Measurements from ENCODE around the gene OR1M1.

The OR1M1 gene

GRCh38 chr19:9073806-9074205, 13.1 kb upstream of the OR1M1 start:
- no peak overlapping the region for H3K14ac ChIP-seq (ENCODE audit: low read length in 2 of 2)

DNA sequence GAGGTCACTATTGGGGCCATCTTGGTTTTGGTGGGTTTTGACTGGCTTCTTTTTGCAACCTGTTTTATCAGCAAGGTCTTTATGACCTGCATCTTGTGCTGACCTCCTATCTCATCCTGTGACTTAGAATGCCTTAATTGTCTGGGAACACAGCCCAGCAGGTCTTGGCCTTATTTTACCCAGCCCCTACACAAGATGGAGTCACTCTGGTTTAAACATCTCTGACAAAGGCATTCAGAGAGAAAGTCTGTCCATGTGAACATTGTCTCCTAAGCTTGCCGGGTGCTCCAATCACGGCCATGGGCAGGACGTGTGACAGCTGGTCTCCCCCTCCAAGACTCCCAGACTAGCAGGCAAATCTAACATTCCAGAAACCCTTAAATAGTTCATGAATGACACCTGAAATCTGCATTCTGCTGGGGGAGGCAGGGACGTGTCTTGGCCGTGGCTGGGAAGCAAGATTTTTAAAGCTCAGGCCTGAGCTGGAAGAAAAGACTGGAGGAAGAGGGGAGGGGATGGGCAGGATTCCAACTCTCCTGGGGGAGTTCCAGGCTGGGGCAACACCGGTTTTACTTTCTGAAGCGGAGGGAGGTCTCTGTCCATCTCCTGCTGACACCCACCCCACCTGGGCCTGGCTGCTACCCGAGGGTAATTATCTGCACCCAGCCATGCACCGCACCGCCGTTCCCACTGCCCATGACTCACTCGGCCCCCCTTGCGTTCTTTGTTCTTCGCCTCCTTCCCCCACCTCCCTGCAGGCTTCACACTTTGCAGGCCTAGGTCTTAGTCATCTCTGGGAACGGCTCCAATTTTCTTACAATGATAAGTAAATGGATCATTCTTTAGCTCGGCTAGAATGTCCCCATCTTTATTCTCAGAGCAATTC, 11.6 kb upstream of the OR1M1 start:
- Histone ChIP-seq H3K14ac (ENCODE audit: low read length in 2 of 2) (no peak overlapping the region), H3K23ac (ENCODE audit: low read length in 2 of 2) (no peak overlapping the region), H2BK12ac (ENCODE audit: low read length in 2 of 2) (no peak overlapping the region), H2AK5ac (ENCODE audit: low read length, severe bottlenecking) (peak overlapping the region; percentile 25), H3K36me3 (ENCODE audit: control insufficient read depth in 1 of 2, insufficient read depth in 2 of 2, low read depth in 1 of 2, low read length in 2 of 2) (no peaks in the 10 kb centered on the region), H3K4me1 (ENCODE audit: control insufficient read depth, insufficient read depth, low read depth, low read length) (peaks cover 10% of the 10 kb centered on the region), H4K8ac (ENCODE audit: low read length) (no peak overlapping the region), H3K27ac (ENCODE audit: low read length, poor library complexity, severe bottlenecking) (peak overlapping the region; percentile 88), H3K79me1 (replicated peaks; ENCODE audit: low read length, poor library complexity, severe bottlenecking) (no peaks in the 10 kb centered on the region), H4K91ac (ENCODE audit: low read length) (no peak overlapping the region), H3K9me3 (ENCODE audit: control insufficient read depth, low read length) (no peaks in the 10 kb centered on the region), H2BK15ac (ENCODE audit: low read depth, poor library complexity, severe bottlenecking) (no peak overlapping the region), H3K27me3 (ENCODE audit: control insufficient read depth in 1 of 2, insufficient read depth in 1 of 2, low read length in 2 of 2) (no peaks in the 10 kb centered on the region), H2AFZ (ENCODE audit: low read depth, low read length) (no peak overlapping the region), H3K4ac (ENCODE audit: low read depth in 1 of 2, low read length in 2 of 2) (no peak overlapping the region), H2BK5ac (ENCODE audit: low read depth, low read length, poor library complexity, severe bottlenecking) (peak overlapping the region; percentile 76), H2BK120ac (ENCODE audit: low read depth, low read length) (no peak overlapping the region), H3K18ac (ENCODE audit: low read depth in 1 of 2, low read length in 2 of 2) (no peak overlapping the region), H3K4me2 (ENCODE audit: low read length, poor library complexity, severe bottlenecking) (peak overlapping the region; percentile 21), H3K4me3 (ENCODE audit: insufficient read depth in 1 of 2, low read depth in 1 of 2, low read length in 2 of 2) (no peak overlapping the region), H3K9ac (ENCODE audit: low read length) (no peak overlapping the region)
- 15% methylated on average over 16 of the region's 16 CpGs for WGBS
- DNase-seq, result peak; percentile 72

More at GRCh38 chr19:9073806-9074205, 13.1 kb upstream of the OR1M1 start:
- Histone ChIP-seq H3K9me3 (ENCODE audit: control insufficient read depth, low read length) (no peaks in the 10 kb centered on the region), H3K23ac (ENCODE audit: low read length in 2 of 2) (no peak overlapping the region), H3K27ac (ENCODE audit: low read length, poor library complexity, severe bottlenecking) (no peak overlapping the region), H4K91ac (ENCODE audit: low read length) (no peak overlapping the region), H3K4me3 (ENCODE audit: insufficient read depth in 1 of 2, low read depth in 1 of 2, low read length in 2 of 2) (no peak overlapping the region), H2BK5ac (ENCODE audit: low read depth, low read length, poor library complexity, severe bottlenecking) (no peak overlapping the region), H3K9ac (ENCODE audit: low read length) (no peak overlapping the region), H2AK5ac (ENCODE audit: low read length, severe bottlenecking) (peak overlapping the region; percentile 49), H2BK15ac (ENCODE audit: low read depth, poor library complexity, severe bottlenecking) (no peak overlapping the region), H2AFZ (ENCODE audit: low read depth, low read length) (no peak overlapping the region), H2BK12ac (ENCODE audit: low read length in 2 of 2) (no peak overlapping the region), H2BK120ac (ENCODE audit: low read depth, low read length) (no peak overlapping the region), H3K4me2 (ENCODE audit: low read length, poor library complexity, severe bottlenecking) (no peak overlapping the region), H4K8ac (ENCODE audit: low read length) (no peak overlapping the region), H3K4me1 (ENCODE audit: control insufficient read depth, insufficient read depth, low read depth, low read length) (peaks cover 13% of the 10 kb centered on the region), H3K18ac (ENCODE audit: low read depth in 1 of 2, low read length in 2 of 2) (no peak overlapping the region), H3K79me1 (replicated peaks; ENCODE audit: low read length, poor library complexity, severe bottlenecking) (no peaks in the 10 kb centered on the region), H3K4ac (ENCODE audit: low read depth in 1 of 2, low read length in 2 of 2) (no peak overlapping the region), H3K27me3 (ENCODE audit: control insufficient read depth in 1 of 2, insufficient read depth in 1 of 2, low read length in 2 of 2) (no peaks in the 10 kb centered on the region), H3K36me3 (ENCODE audit: control insufficient read depth in 1 of 2, insufficient read depth in 2 of 2, low read depth in 1 of 2, low read length in 2 of 2) (no peaks in the 10 kb centered on the region)
- DNase-seq, result no peak
- 52% methylated on average over 6 of the region's 6 CpGs for WGBS

GRCh38 chr19:9076901-9077300, 10.0 kb upstream of the OR1M1 start:
- Histone ChIP-seq H3K18ac (ENCODE audit: low read depth in 1 of 2, low read length in 2 of 2) (no peak overlapping the region), H3K4me2 (ENCODE audit: low read length, poor library complexity, severe bottlenecking) (no peak overlapping the region), H2AFZ (ENCODE audit: low read depth, low read length) (no peak overlapping the region), H3K23ac (ENCODE audit: low read length in 2 of 2) (no peak overlapping the region), H3K9me3 (ENCODE audit: control insufficient read depth, low read length) (no peaks in the 10 kb centered on the region), H3K4me3 (ENCODE audit: insufficient read depth in 1 of 2, low read depth in 1 of 2, low read length in 2 of 2) (no peak overlapping the region), H4K8ac (ENCODE audit: low read length) (no peak overlapping the region), H2BK120ac (ENCODE audit: low read depth, low read length) (no peak overlapping the region), H3K9ac (ENCODE audit: low read length) (no peak overlapping the region), H4K91ac (ENCODE audit: low read length) (no peak overlapping the region), H2BK12ac (ENCODE audit: low read length in 2 of 2) (no peak overlapping the region), H2BK5ac (ENCODE audit: low read depth, low read length, poor library complexity, severe bottlenecking) (no peak overlapping the region), H3K36me3 (ENCODE audit: control insufficient read depth in 1 of 2, insufficient read depth in 2 of 2, low read depth in 1 of 2, low read length in 2 of 2) (no peaks in the 10 kb centered on the region), H2AK5ac (ENCODE audit: low read length, severe bottlenecking) (peak overlapping the region; percentile 16), H3K79me1 (replicated peaks; ENCODE audit: low read length, poor library complexity, severe bottlenecking) (no peaks in the 10 kb centered on the region), H3K27me3 (ENCODE audit: control insufficient read depth in 1 of 2, insufficient read depth in 1 of 2, low read length in 2 of 2) (no peaks in the 10 kb centered on the region), H2BK15ac (ENCODE audit: low read depth, poor library complexity, severe bottlenecking) (no peak overlapping the region), H3K14ac (ENCODE audit: low read length in 2 of 2) (no peak overlapping the region), H3K4ac (ENCODE audit: low read depth in 1 of 2, low read length in 2 of 2) (no peak overlapping the region), H3K4me1 (ENCODE audit: control insufficient read depth, insufficient read depth, low read depth, low read length) (peaks cover 7% of the 10 kb centered on the region), H3K27ac (ENCODE audit: low read length, poor library complexity, severe bottlenecking) (no peak overlapping the region)
- WGBS, result 88% methylated on average over 10 of the region's 10 CpGs
- no peak for DNase-seq

- Histone ChIP-seq H3K14ac (ENCODE audit: low read length in 2 of 2) (no peak overlapping the region), H2AK5ac (ENCODE audit: low read length, severe bottlenecking) (no peak overlapping the region), H2AFZ (ENCODE audit: low read depth, low read length) (no peak overlapping the region), H3K4ac (ENCODE audit: low read depth in 1 of 2, low read length in 2 of 2) (no peak overlapping the region), H3K27ac (ENCODE audit: low read length, poor library complexity, severe bottlenecking) (peak overlapping the region; percentile 45), H3K9ac (ENCODE audit: low read length) (no peak overlapping the region), H3K4me3 (ENCODE audit: insufficient read depth in 1 of 2, low read depth in 1 of 2, low read length in 2 of 2) (no peak overlapping the region), H4K91ac (ENCODE audit: low read length) (no peak overlapping the region), H3K36me3 (ENCODE audit: control insufficient read depth in 1 of 2, insufficient read depth in 2 of 2, low read depth in 1 of 2, low read length in 2 of 2) (no peaks in the 10 kb centered on the region), H3K9me3 (ENCODE audit: control insufficient read depth, low read length) (no peaks in the 10 kb centered on the region), H2BK120ac (ENCODE audit: low read depth, low read length) (no peak overlapping the region), H3K23ac (ENCODE audit: low read length in 2 of 2) (no peak overlapping the region), H3K4me1 (ENCODE audit: control insufficient read depth, insufficient read depth, low read depth, low read length) (peaks cover 7% of the 10 kb centered on the region), H3K18ac (ENCODE audit: low read depth in 1 of 2, low read length in 2 of 2) (no peak overlapping the region), H4K8ac (ENCODE audit: low read length) (no peak overlapping the region), H3K79me1 (replicated peaks; ENCODE audit: low read length, poor library complexity, severe bottlenecking) (no peaks in the 10 kb centered on the region), H2BK12ac (ENCODE audit: low read length in 2 of 2) (no peak overlapping the region), H3K4me2 (ENCODE audit: low read length, poor library complexity, severe bottlenecking) (peak overlapping the region; percentile 16), H3K27me3 (ENCODE audit: control insufficient read depth in 1 of 2, insufficient read depth in 1 of 2, low read length in 2 of 2) (no peaks in the 10 kb centered on the region), H2BK5ac (ENCODE audit: low read depth, low read length, poor library complexity, severe bottlenecking) (no peak overlapping the region), H2BK15ac (ENCODE audit: low read depth, poor library complexity, severe bottlenecking) (no peak overlapping the region)
- DNase-seq, result no peak
- WGBS, result 64% methylated on average over 3 of the region's 4 CpGs
Observed at GRCh38 chr19:9078651-9079050, 8.2 kb upstream of the OR1M1 start.
